K562 (cell line): ENCODE results near the gene EFCAB10. TPM values are rescaled to one million over a fixed set of nuclear protein-coding genes. Genes with fewer than 3 reads are reported as not detected.
A peak's percentile ranks its signal among the peaks of the same experiment; 100 is the strongest.

Experiments used
- ARID1B ChIP-seq: fragments of 450-650 bp; IDR thresholded peaks from 2 replicates; pipeline ENCODE4 v1.6.1; 2016; ENCODE audit warnings: antibody characterized with exemption, mild to moderate bottlenecking, inconsistent platforms
- DPF2 ChIP-seq: fragments of 450-650 bp; IDR thresholded peaks from 2 replicates; pipeline ENCODE4 v1.6.1; 2016
- PKNOX1 ChIP-seq: fragments of 450-650 bp; IDR thresholded peaks from 2 replicates; pipeline ENCODE4 v1.6.1; 2016
- SNRNP70 ChIP-seq: fragments of 200-400 bp; formaldehyde crosslinking; optimal IDR thresholded peaks from 2 replicates; pipeline ENCODE3; 2017; ENCODE audit warnings: low read depth, low read length
- polyA plus RNA-seq, 8 experiments: library from polyadenylated mRNA; depleted of rRNA in 4 of 8; stranded (reverse) in 5 of 8; unstranded in 3 of 8; fragments of >200 nt; fragmentation: Nextera tagmentation in 2 of 8; fragmentation: Illumina TruSeq in 1 of 8; extraction: Ambion mirVana in 2 of 8; extraction: Trizol in 1 of 8; gene quantifications; 2 replicates each; pipeline versions ENCODE4 v1.2.1 to v1.2.3, GENCODE V29; 2011 to 2014; ENCODE audit warnings: inconsistent platforms in 1 of 8, missing spikeins in 1 of 8
- total RNA-seq, 7 experiments: library from RNA; depleted of rRNA in 6 of 7; stranded (reverse); fragments of >200 nt in 6 of 7; fragmentation: Illumina TruSeq in 2 of 7; extraction: Trizol in 2 of 7; gene quantifications; 2 replicates each; pipeline versions ENCODE4 v1.2.1 to v1.2.3, GENCODE V29; 2011 to 2021; ENCODE audit warnings: low replicate concordance in 1 of 7
- TF ChIP-seq, protein P1 (sequence below): fragments of 450-650 bp; IDR thresholded peaks from 2 replicates; pipeline ENCODE4 v1.7.0; 2016; ENCODE audit warnings: borderline replicate concordance
- TF ChIP-seq, protein P2 (sequence below): fragments of 250-450 bp; sonication (Bioruptor Pico); IDR thresholded peaks from 2 replicates; pipeline ENCODE4 v1.4.0; 2020
- TF ChIP-seq, protein P3 (sequence below), 2 experiments: fragments of 450-650 bp in 1 of 2; sonication (generic) in 1 of 2; formaldehyde crosslinking in 1 of 2; IDR thresholded peaks; 2 replicates each; pipeline versions ENCODE4 v1.7.1 to v1.9.0; 2016 to 2022; ENCODE audit warnings: inconsistent platforms in 1 of 2, mild to moderate bottlenecking in 1 of 2, missing genetic modification reagents in 1 of 2

EFCAB10 gene
- total and polyA plus RNA-seq, 9 of the 15 experiments (the other 6 are each of a cell fraction or from before 2014, with no cell fraction given): 5.0 to 21.4 (median 16.8) TPM

GRCh38 chr7:105585850-105586500 is 4.7 kb upstream of the EFCAB10 start (continued):
- TF ChIP-seq DPF2 (peak; percentile 61; the same call in 1 of the 2 replicates), ARID1B (peak; percentile 77), SNRNP70 (no peak), PKNOX1 (peak; percentile 67)
- TF ChIP-seq, protein P1, sequence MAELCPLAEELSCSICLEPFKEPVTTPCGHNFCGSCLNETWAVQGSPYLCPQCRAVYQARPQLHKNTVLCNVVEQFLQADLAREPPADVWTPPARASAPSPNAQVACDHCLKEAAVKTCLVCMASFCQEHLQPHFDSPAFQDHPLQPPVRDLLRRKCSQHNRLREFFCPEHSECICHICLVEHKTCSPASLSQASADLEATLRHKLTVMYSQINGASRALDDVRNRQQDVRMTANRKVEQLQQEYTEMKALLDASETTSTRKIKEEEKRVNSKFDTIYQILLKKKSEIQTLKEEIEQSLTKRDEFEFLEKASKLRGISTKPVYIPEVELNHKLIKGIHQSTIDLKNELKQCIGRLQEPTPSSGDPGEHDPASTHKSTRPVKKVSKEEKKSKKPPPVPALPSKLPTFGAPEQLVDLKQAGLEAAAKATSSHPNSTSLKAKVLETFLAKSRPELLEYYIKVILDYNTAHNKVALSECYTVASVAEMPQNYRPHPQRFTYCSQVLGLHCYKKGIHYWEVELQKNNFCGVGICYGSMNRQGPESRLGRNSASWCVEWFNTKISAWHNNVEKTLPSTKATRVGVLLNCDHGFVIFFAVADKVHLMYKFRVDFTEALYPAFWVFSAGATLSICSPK: no peak
- TF ChIP-seq, protein P2, sequence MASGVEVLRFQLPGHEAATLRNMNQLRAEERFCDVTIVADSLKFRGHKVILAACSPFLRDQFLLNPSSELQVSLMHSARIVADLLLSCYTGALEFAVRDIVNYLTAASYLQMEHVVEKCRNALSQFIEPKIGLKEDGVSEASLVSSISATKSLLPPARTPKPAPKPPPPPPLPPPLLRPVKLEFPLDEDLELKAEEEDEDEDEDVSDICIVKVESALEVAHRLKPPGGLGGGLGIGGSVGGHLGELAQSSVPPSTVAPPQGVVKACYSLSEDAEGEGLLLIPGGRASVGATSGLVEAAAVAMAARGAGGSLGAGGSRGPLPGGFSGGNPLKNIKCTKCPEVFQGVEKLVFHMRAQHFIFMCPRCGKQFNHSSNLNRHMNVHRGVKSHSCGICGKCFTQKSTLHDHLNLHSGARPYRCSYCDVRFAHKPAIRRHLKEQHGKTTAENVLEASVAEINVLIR: no peak
- TF ChIP-seq, protein P3, sequence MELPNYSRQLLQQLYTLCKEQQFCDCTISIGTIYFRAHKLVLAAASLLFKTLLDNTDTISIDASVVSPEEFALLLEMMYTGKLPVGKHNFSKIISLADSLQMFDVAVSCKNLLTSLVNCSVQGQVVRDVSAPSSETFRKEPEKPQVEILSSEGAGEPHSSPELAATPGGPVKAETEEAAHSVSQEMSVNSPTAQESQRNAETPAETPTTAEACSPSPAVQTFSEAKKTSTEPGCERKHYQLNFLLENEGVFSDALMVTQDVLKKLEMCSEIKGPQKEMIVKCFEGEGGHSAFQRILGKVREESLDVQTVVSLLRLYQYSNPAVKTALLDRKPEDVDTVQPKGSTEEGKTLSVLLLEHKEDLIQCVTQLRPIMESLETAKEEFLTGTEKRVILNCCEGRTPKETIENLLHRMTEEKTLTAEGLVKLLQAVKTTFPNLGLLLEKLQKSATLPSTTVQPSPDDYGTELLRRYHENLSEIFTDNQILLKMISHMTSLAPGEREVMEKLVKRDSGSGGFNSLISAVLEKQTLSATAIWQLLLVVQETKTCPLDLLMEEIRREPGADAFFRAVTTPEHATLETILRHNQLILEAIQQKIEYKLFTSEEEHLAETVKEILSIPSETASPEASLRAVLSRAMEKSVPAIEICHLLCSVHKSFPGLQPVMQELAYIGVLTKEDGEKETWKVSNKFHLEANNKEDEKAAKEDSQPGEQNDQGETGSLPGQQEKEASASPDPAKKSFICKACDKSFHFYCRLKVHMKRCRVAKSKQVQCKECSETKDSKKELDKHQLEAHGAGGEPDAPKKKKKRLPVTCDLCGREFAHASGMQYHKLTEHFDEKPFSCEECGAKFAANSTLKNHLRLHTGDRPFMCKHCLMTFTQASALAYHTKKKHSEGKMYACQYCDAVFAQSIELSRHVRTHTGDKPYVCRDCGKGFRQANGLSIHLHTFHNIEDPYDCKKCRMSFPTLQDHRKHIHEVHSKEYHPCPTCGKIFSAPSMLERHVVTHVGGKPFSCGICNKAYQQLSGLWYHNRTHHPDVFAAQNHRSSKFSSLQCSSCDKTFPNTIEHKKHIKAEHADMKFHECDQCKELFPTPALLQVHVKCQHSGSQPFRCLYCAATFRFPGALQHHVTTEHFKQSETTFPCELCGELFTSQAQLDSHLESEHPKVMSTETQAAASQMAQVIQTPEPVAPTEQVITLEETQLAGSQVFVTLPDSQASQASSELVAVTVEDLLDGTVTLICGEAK (IDR thresholded peaks at IDR 0.05): 0 out of 2 replicates have a peak, but pooled peaks have one; percentile 16
- TF ChIP-seq, protein P3 (CRISPR knock-in tag; IDR thresholded peaks at IDR 0.05): no peak
